NCI-H345 treated with DMSO at 0.1 percent for 48 hours (cell line): Measurements from ENCODE around the gene EXTL2.
"Not testable (repeated sequence)": the region's sequence is repeated elsewhere in the genome, so short reads cannot be mapped to it uniquely, and the experiment has no call there.

Experiments
- DNase-seq: peaks from one replicate; lab custom pipeline; 2025; ENCODE audit not compliant: unreplicated experiment; lab: John Stamatoyannopoulos, UW

EXTL2 gene

GRCh38 chr1:100903777-100904176 lies 9.1 kb upstream of the EXTL2 start:
- no peak for DNase-seq

DNA sequence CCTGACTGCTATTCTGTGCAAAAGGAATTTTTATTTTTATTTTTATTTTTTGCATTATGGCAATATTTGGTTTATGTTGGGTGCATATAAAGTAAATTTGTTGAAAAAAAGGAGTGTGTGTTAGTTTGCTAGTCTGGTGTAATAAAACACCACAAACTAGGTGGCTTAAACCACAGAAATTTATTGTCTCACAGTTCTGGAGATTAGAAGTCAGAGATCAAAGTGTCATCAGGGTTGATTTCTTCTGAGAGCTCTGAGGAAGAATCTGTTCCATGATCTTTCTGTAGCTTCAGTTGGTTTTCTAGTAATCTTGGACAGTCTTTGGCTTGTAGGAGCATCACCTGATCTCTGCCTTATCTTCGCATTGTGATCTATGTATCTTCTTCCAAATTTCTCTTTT lies 7.7 kb upstream of the EXTL2 start:
- no peak for DNase-seq

DNA sequence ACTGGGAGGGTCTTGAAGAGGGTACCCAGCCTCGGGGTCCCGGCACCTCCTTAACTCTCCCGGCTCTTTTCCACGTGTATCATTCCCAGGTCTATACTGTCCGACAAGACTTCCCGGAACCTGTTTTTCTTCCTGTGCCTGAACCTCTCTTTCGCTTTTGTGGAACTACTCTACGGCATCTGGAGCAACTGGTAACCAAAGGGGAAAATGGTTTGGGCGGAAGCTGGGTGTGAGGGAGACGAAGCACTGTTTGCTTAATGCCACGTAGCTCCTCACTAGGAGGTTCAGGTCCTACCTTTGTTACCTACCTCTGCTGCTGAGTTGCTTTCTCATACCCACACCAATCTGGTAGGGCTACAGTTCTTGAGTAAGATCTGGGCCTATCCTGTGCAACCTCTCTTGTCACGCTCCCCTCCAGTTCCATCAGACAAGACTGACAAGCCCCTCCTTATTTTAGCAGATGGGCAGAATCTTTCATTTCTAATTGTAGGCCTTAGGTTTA lies 1.9 kb upstream of the EXTL2 start:
- peak; percentile 12 for DNase-seq

DNA sequence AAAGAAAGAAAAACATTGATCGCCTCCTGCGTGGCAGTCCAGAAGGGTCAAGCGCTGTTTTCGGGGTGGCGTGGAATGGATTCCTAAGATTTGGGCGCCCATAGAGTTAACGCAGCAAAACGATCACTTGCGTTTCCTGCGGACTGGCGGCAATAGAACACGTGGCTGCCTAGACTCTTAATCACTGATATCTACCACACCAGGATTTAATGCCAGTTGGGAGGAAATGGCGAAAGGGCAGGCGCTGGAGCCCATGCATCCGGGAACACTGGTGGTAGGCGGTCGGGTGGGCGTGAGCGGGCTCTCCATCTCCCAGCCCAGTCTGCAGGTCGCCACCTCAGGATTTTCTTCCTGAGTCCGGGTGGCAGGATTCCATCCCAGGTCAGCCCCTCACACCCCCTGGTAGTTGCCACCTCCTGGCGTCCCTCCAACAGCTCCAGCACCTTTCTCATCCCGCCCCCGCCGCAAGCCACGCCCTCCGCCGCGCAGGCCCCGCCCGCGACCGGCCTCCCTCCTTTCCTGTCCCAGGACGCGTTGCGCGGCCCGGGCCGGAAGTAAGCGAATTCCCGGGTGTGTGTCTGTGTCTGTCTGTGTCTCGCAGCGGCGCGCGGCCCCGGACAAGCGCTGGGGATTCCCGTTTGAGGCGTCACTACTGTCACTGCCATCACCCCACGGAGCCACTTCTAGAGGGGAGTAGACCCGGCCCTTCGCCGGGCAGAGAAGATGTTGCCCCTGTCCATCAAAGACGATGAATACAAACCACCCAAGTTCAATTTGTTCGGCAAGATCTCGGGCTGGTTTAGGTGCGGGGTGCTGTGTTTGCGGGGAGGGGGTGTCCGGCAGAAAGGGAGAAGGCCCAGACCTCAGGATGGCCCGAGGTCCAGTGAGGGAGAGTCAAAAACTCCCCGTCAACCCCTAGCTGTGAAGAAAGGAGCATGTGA lies 1.2 kb upstream of the EXTL2 start, which contains the start of gene SLC30A7:
Gene SLC30A7 (plus strand): TSS at position 551 of the 941 bp plus-strand sequence. CDS start 173 bp downstream, at position 724.
- DNase-seq: peak; percentile 86

- DNase-seq: no peak
These were observed 924 bp downstream of the EXTL2 start for GRCh38 chr1:100893718-100894117.

DNA sequence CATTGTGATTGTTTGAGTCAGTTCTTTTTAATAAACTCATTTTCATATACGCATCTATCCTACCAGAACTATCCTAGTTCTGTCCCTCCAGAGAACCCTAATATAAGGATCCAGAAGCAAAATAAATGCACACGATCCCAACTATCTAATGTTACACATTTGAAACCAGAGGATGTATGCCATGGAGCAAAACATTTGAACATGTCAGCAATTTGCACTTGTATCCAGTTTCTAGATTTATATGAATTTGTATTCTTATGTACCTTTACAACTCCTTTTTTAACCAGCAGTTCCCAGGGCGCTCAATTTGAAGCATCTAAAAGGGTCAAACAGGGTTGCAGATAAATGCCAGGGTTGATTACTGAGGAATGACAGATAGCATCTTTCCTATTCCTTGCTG lies 2.1 kb downstream of the EXTL2 start:
- DNase-seq: no peak

GRCh38 chr1:100891380-100891779 lies 3.3 kb downstream of the EXTL2 start:
- DNase-seq: no peak

- not testable (repeated sequence) for DNase-seq
These were observed 4.7 kb downstream of the EXTL2 start for GRCh38 chr1:100889869-100890482.

- DNase-seq: not testable (repeated sequence)
These were observed 5.6 kb downstream of the EXTL2 start for GRCh38 chr1:100889007-100889406.

- DNase-seq: no peak
These were observed 10.7 kb downstream of the EXTL2 start for GRCh38 chr1:100883963-100884362.

DNA sequence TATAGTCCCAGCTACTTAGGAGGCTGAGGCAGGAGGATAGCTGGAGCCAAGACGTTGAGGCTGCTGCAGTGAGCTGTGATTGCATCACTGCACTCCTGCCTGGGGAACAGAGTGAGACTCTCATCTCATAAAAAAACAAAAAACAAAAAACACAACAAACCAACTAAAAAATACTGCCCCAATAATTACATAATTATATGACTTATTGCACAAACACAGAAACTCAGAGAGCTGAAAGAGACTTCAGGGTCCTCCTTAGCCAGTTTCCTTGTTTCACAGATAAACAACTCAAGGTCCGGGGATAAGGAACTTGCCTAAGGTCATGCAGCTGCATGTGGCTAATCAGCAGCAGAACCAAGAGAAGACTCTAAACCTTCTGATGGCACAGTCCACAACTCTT lies 11.9 kb downstream of the EXTL2 start:
- no peak for DNase-seq

DNA sequence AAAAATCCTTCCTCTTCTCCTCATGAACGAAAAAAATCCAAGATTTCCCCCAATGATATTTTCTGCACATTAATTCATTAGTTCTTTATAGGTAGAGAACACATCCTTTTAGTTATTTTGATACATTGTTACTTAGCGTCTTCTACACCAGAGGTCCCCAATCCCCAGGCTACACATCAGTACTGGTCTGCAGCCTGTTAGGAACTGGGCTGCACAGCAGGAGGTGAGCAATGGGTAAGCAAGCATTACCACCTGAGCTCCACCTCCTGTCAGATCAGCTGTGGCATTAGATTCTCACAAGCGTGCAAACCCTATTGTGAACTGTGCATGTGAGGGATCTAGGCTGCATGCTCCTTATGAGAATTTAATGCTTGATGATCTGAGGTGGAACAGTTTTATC lies 13.0 kb downstream of the EXTL2 start:
- no peak for DNase-seq

GRCh38 chr1:100879422-100879821 lies 15.2 kb downstream of the EXTL2 start:
- no peak for DNase-seq

DNA sequence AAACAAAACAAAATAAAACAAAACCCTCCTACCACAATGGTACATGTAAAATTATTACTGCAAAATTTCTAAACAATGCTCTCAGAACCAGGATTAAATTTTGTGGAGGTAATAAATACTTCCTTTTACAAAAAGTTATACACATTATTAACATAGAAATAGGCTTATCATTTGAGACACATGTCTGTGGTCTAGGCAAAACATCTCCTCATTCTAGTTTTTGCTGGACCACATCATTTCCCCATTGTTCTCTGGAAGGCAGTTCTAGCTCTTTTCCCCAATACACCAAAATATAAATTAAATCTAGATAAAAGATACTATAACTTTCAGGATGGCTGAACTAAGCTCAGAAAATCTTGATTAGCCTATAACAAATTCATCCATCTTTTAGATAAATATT lies 18.4 kb downstream of the EXTL2 start:
- DNase-seq: no peak

GRCh38 chr1:100875228-100875627 lies 19.4 kb downstream of the EXTL2 start:
- DNase-seq: peak; percentile 34

GRCh38 chr1:100874433-100874832 lies 20.2 kb downstream of the EXTL2 start:
- no peak for DNase-seq

DNA sequence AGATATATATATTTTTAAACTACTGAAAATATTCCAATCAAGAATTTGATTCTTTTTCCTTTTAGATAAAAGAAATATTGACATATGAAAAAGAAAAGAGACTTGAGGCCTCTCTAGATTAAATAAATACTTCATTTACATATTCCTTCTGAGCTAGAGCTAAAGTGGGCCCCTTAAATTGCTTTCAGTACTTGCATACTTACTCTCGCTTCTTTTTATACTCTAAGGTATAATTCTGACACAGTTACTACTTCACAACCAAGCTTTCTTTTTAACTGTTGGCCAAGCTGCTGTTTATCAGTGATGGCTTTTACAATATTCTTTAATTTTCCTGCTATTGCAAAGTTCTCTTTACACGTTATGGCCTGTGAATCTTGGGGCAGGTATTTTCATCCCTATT lies 24.6 kb downstream of the EXTL2 start:
- no peak for DNase-seq

DNA sequence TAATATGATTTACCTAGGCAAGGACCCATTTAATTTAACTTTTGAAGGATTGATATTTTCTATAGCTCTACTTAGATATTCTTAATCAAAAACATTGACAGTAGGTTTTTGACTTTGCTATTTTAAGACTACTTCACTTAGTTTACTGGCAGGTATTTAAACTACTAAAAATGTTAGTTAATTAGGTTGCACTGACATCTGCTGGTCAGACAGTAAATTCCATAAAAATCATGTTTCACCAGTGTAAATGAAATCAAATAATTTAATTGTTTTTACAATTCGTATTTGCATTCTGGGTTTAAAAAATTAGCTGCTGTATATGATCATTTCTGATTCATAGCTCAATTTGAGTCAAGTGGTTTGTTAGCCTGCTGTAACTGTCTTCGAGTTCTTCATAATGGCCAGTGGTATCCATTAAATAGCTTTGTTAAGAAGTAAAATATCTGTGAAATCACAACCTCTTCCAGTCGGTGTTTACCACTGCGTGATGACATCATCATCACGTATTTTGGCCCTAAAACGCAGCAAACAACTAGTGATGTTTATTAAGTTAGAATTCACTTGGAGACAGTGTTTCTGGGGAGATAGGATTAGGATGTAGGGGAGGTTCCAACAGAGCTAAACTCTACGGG lies 26.2 kb downstream of the EXTL2 start:
- DNase-seq: peak; percentile 25

GRCh38 chr1:100866901-100867206 lies 27.8 kb downstream of the EXTL2 start:
- DNase-seq: no peak

- DNase-seq: no peak
These were observed 28.4 kb downstream of the EXTL2 start for GRCh38 chr1:100866041-100866900.

DNA sequence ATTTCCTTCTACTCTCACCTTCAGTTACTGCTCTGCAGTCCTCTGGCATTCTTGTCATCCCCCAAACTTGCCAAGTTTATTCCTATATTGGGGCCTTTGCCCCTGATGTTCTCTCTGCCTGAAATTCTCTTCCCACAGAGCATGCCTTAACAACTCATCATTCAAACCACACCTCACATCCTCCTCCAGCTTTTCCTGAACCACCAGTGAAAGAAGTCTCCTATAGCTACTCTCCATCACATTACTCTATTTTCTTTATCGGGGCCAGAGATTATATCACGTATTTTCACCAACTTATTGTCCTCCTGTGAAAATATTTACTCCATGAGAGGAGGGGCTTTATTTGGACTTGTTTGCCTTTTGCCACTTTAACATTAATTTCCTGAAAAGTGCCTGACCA lies 32.1 kb downstream of the EXTL2 start:
- DNase-seq: no peak
